Ishikawa (cell line): ENCODE data around the gene DYRK4.

Experiments used
- CEBPB ChIP-seq: IDR thresholded peaks from 2 replicates; pipeline ENCODE4 v1.6.1; 2012
- CREB1 ChIP-seq: IDR thresholded peaks from 2 replicates; pipeline ENCODE4 v1.6.1; 2012; ENCODE audit warnings: low read depth
- EGR1 ChIP-seq: IDR thresholded peaks from 2 replicates; pipeline ENCODE4 v1.6.1; 2012
- EP300 ChIP-seq: IDR thresholded peaks from 2 replicates; pipeline ENCODE4 v1.6.1; 2012; ENCODE audit warnings: borderline replicate concordance
- MAX ChIP-seq: IDR thresholded peaks from 2 replicates; pipeline ENCODE4 v1.6.1; 2012
- NFIC ChIP-seq: IDR thresholded peaks from 2 replicates; pipeline ENCODE4 v1.6.1; 2012
- RAD21 ChIP-seq: IDR thresholded peaks from 2 replicates; pipeline ENCODE4 v1.6.1; 2012; ENCODE audit warnings: low read depth
- REST ChIP-seq: IDR thresholded peaks from 2 replicates; pipeline ENCODE4 v1.6.1; 2012; ENCODE audit warnings: low read depth, mild to moderate bottlenecking
- TAF1 ChIP-seq: IDR thresholded peaks from 2 replicates; pipeline ENCODE4 v1.6.1; 2012; ENCODE audit warnings: low read depth, mild to moderate bottlenecking
- TCF12 ChIP-seq: IDR thresholded peaks from 2 replicates; pipeline ENCODE4 v1.6.1; 2012; ENCODE audit warnings: low read depth
- TEAD4 ChIP-seq: IDR thresholded peaks from 2 replicates; pipeline ENCODE4 v1.6.1; 2012
- USF1 ChIP-seq: IDR thresholded peaks from 2 replicates; pipeline ENCODE4 v1.6.1; 2012
- YY1 ChIP-seq: IDR thresholded peaks from 2 replicates; pipeline ENCODE4 v1.6.1; 2012; ENCODE audit warnings: low read depth
- ZBTB7A ChIP-seq: IDR thresholded peaks from 2 replicates; pipeline ENCODE4 v1.6.1; 2012; ENCODE audit warnings: low read depth

The DYRK4 gene

GRCh38 chr12:4621511-4621910 lies 59.5 kb downstream of the DYRK4 start:
- TF ChIP-seq CEBPB = no peak
- no peak for TF ChIP-seq TCF12
- TF ChIP-seq REST = no peak
- TF ChIP-seq YY1 = no peak
- no peak for TF ChIP-seq TEAD4
- no peak for TF ChIP-seq CREB1
- TF ChIP-seq EP300 = no peak
- TF ChIP-seq EGR1 = no peak

- no peak for TF ChIP-seq CREB1
- no peak for TF ChIP-seq ZBTB7A
- no peak for TF ChIP-seq REST
- TF ChIP-seq TCF12 = no peak
- TF ChIP-seq TEAD4 = no peak
- no peak for TF ChIP-seq EP300
- no peak for TF ChIP-seq MAX
- no peak for TF ChIP-seq YY1
- TF ChIP-seq RAD21 = no peak
- no peak for TF ChIP-seq USF1
- no peak for TF ChIP-seq EGR1
Observed at GRCh38 chr12:4626543-4626942, 64.5 kb downstream of the DYRK4 start.

GRCh38 chr12:4628406-4628805 lies 66.4 kb downstream of the DYRK4 start:
- TF ChIP-seq CREB1 (no peak), TAF1 (no peak), TCF12 (no peak), USF1 (no peak), MAX (no peak), REST (no peak), EGR1 (no peak), TEAD4 (no peak), NFIC (no peak), EP300 (no peak), YY1 (no peak)

- TF ChIP-seq CEBPB = no peak
- no peak for TF ChIP-seq USF1
- TF ChIP-seq YY1 = no peak
- TF ChIP-seq NFIC = no peak
- no peak for TF ChIP-seq ZBTB7A
- no peak for TF ChIP-seq EP300
- TF ChIP-seq MAX = no peak
- TF ChIP-seq RAD21 = no peak
- TF ChIP-seq CREB1 = no peak
Observed at GRCh38 chr12:4630262-4630661, 68.3 kb downstream of the DYRK4 start.

GRCh38 chr12:4643747-4644146 lies 81.7 kb downstream of the DYRK4 start:
- no peak for TF ChIP-seq ZBTB7A
- TF ChIP-seq TAF1 = no peak
